WERI-Rb-1 (cell line): ENCODE measurements around the gene TNS1.
"Not testable (repeated sequence)": the region's sequence is repeated elsewhere in the genome, so short reads cannot be mapped to it uniquely, and the experiment has no call there.

Source experiments
- DNase-seq: peaks from one replicate; pipeline ENCODE4 v3.0.0-alpha.2; 2020
- H3K27ac ChIP-seq: fragments of 250-450 bp; sonication (Bioruptor Pico); 2 replicates; pipeline ENCODE4 v1.5.1; 2020; ENCODE audit warnings: mild to moderate bottlenecking, moderate library complexity
- H3K27me3 ChIP-seq: fragments of 250-450 bp; sonication (Bioruptor Pico); 2 replicates; pipeline ENCODE4 v1.5.1; 2021; ENCODE audit warnings: mild to moderate bottlenecking, low read depth, moderate library complexity; ENCODE audit not compliant: insufficient read depth, severe bottlenecking
- H3K36me3 ChIP-seq: fragments of 250-450 bp; sonication (Bioruptor Pico); 2 replicates; pipeline ENCODE4 v1.5.1; 2020; ENCODE audit warnings: mild to moderate bottlenecking, moderate library complexity
- H3K4me3 ChIP-seq: 2 replicates; pipeline ENCODE4 v1.5.1; 2011; ENCODE audit warnings: low read depth, mild to moderate bottlenecking, control low read depth, low read length
- H3K9me3 ChIP-seq: fragments of 250-450 bp; sonication (Bioruptor Pico); 2 replicates; pipeline ENCODE4 v1.5.1; 2021; ENCODE audit warnings: mild to moderate bottlenecking, moderate library complexity; ENCODE audit not compliant: severe bottlenecking
- CTCF ChIP-seq: IDR thresholded peaks from 2 replicates; pipeline ENCODE4 v1.5.1; 2011; ENCODE audit warnings: low read depth, mild to moderate bottlenecking, control low read depth, inconsistent platforms, low read length

The TNS1 gene

GRCh38 chr2:217789003-217789735, 213.6 kb downstream of the TNS1 start:
- H3K4me3 ChIP-seq, result no peak overlapping the region
- peak; percentile 95 for TF ChIP-seq CTCF
- H3K9me3 ChIP-seq, result no peaks in the 10 kb centered on the region
- peak; percentile 79 for DNase-seq
- no peaks in the 10 kb centered on the region for H3K27me3 ChIP-seq
- H3K36me3 ChIP-seq, result no peaks in the 10 kb centered on the region
- H3K27ac ChIP-seq, result no peak overlapping the region

- no peaks in the 10 kb centered on the region for H3K9me3 ChIP-seq
- no peaks in the 10 kb centered on the region for H3K36me3 ChIP-seq
- no peak overlapping the region for H3K4me3 ChIP-seq
- no peaks in the 10 kb centered on the region for H3K27me3 ChIP-seq
- H3K27ac ChIP-seq, result no peak overlapping the region
- no peak for DNase-seq
- no peak for TF ChIP-seq CTCF
Observed at GRCh38 chr2:217788669-217789002, 214.2 kb downstream of the TNS1 start.

- Histone ChIP-seq H3K27me3 (no peaks in the 10 kb centered on the region), H3K4me3 (no peak overlapping the region), H3K36me3 (no peaks in the 10 kb centered on the region), H3K27ac (no peak overlapping the region), H3K9me3 (peaks cover 3% of the 10 kb centered on the region)
- no peak for TF ChIP-seq CTCF
- DNase-seq, result no peak
Observed at GRCh38 chr2:217787160-217787877, 215.5 kb downstream of the TNS1 start.

- not testable (repeated sequence) for H3K9me3 ChIP-seq, H3K27me3 ChIP-seq, H3K27ac ChIP-seq, H3K4me3 ChIP-seq, H3K36me3 ChIP-seq, DNase-seq
Observed at GRCh38 chr2:217786560-217786959, 216.2 kb downstream of the TNS1 start.

- peak; percentile 70 for DNase-seq
- H3K4me3 ChIP-seq, result no peak overlapping the region
- H3K36me3 ChIP-seq, result no peaks in the 10 kb centered on the region
- TF ChIP-seq CTCF, result peak; percentile 97
- H3K27ac ChIP-seq, result no peak overlapping the region
- H3K9me3 ChIP-seq, result peaks cover 3% of the 10 kb centered on the region
- no peaks in the 10 kb centered on the region for H3K27me3 ChIP-seq
Observed at GRCh38 chr2:217785544-217786045, 217.2 kb downstream of the TNS1 start.

- Histone ChIP-seq H3K27me3 (no peaks in the 10 kb centered on the region), H3K9me3 (peaks cover 3% of the 10 kb centered on the region), H3K36me3 (no peaks in the 10 kb centered on the region), H3K27ac (no peak overlapping the region), H3K4me3 (no peak overlapping the region)
- TF ChIP-seq CTCF, result no peak
- no peak for DNase-seq
Observed at GRCh38 chr2:217784996-217785543, 217.7 kb downstream of the TNS1 start.
